H1 (cell line): ENCODE measurements around the gene UBAC1. TPM values are rescaled to one million over a fixed set of nuclear protein-coding genes. Genes with fewer than 3 reads are reported as not detected.

ENCODE experiments used
- CTCF ChIA-PET: fragments of 300-600 bp; sonication (Branson Sonifier 250); formaldehyde crosslinking; loops from one replicate; lab custom pipeline; 2021; ENCODE audit not compliant: partially characterized antibody; lab: Charles Lee
- POLR2A ChIA-PET: fragments of 300-600 bp; sonication (Branson Sonifier 250); formaldehyde crosslinking; loops from one replicate; lab custom pipeline; 2021; ENCODE audit warnings: inconsistent platforms; ENCODE audit not compliant: partially characterized antibody; lab: Charles Lee
- DNase-seq, 2 experiments: peaks; one replicate each; pipeline versions ENCODE4 v3.0.0 to v3.0.0-alpha.2; 2010 to 2022; ENCODE audit warnings: low spot score in 2 of 2, low read depth in 1 of 2, mixed read lengths in 1 of 2
- FAIRE-seq: peaks from 2 replicates; lab custom pipeline; 2011; peaks lifted over from hg19 to GRCh38; lab: Jason Lieb, UNC
- H2AFZ ChIP-seq: 2 replicates; pipeline ENCODE4 v1.8.1; 2012; ENCODE audit warnings: low read length, inconsistent platforms
- H2AK5ac ChIP-seq: 2 replicates; pipeline ENCODE4 v1.6.1; 2013; ENCODE audit warnings: low read depth, low read length
- H2BK120ac ChIP-seq: replicated peaks from 2 replicates; pipeline ENCODE3; 2013; ENCODE audit warnings: low read depth, low read length, inconsistent platforms
- H2BK12ac ChIP-seq: 2 replicates; pipeline ENCODE4 v1.6.1; 2013; ENCODE audit warnings: low read depth, low read length
- H2BK15ac ChIP-seq: 2 replicates; pipeline ENCODE4 v1.6.1; 2013; ENCODE audit warnings: low read length
- H2BK20ac ChIP-seq: 2 replicates; pipeline ENCODE4 v1.6.1; 2013; ENCODE audit warnings: low read length
- H2BK5ac ChIP-seq: 2 replicates; pipeline ENCODE4 v1.6.1; 2013; ENCODE audit warnings: low read depth, low read length
- H3K14ac ChIP-seq: 2 replicates; pipeline ENCODE4 v1.6.1; 2013; ENCODE audit warnings: inconsistent platforms; ENCODE audit not compliant: insufficient read length
- H3K18ac ChIP-seq: 2 replicates; pipeline ENCODE4 v1.6.1; 2013; ENCODE audit warnings: low read length; ENCODE audit errors: extremely low read depth
- H3K23ac ChIP-seq: 2 replicates; pipeline ENCODE4 v1.6.1; 2013; ENCODE audit warnings: inconsistent platforms; ENCODE audit not compliant: insufficient read length
- H3K23me2 ChIP-seq: 2 replicates; pipeline ENCODE4 v1.6.1; 2013; ENCODE audit warnings: low read depth, low read length
- H3K27ac ChIP-seq: 2 replicates; pipeline ENCODE4 v1.6.1; 2011; ENCODE audit warnings: low read depth, low read length, inconsistent platforms
- H3K27me3 ChIP-seq, 4 experiments: replicated peaks in 1 of 4; 1 replicate in 1 of 4; 2 replicates in 3 of 4; pipeline versions ENCODE4 v1.6.1 to v1.8.1; 2011 to 2013; ENCODE audit warnings: low read length in 3 of 4, mild to moderate bottlenecking in 3 of 4, inconsistent platforms in 2 of 4, mixed read lengths in 2 of 4, moderate library complexity in 1 of 4; ENCODE audit not compliant: control insufficient read depth in 3 of 4, insufficient read depth in 3 of 4; ENCODE audit errors: extremely low read depth in 1 of 4
- H3K36me3 ChIP-seq, 4 experiments: 2 replicates each; pipeline versions ENCODE4 v1.6.1 to v1.8.1; 2011 to 2013; ENCODE audit warnings: mild to moderate bottlenecking in 4 of 4, low read length in 3 of 4, moderate library complexity in 2 of 4, control low read depth in 1 of 4, inconsistent platforms in 1 of 4; ENCODE audit not compliant: insufficient read depth in 4 of 4, control insufficient read depth in 2 of 4
- H3K4ac ChIP-seq: replicated peaks from 2 replicates; pipeline ENCODE3; 2013; ENCODE audit warnings: low read length, low read depth, mixed read lengths, inconsistent platforms; ENCODE audit not compliant: insufficient read length
- H3K4me1 ChIP-seq, 4 experiments: replicated peaks in 1 of 4; 1 replicate in 1 of 4; 2 replicates in 3 of 4; pipeline versions ENCODE4 v1.6.1 to v1.8.1; 2011 to 2013; ENCODE audit warnings: low read length in 3 of 4, inconsistent platforms in 2 of 4, mixed read lengths in 1 of 4; ENCODE audit not compliant: insufficient read depth in 4 of 4, control insufficient read depth in 3 of 4
- H3K4me2 ChIP-seq, 2 experiments: 2 replicates each; pipeline versions ENCODE4 v1.6.1 to v1.8.1; 2011 to 2013; ENCODE audit warnings: low read depth in 2 of 2, low read length in 2 of 2, control low read depth in 1 of 2, inconsistent platforms in 1 of 2, mild to moderate bottlenecking in 1 of 2; ENCODE audit not compliant: insufficient read depth in 1 of 2
- H3K4me3 ChIP-seq, 4 experiments: fragments of 200-600, 300-600 bp in 1 of 4; sonication (generic), shearing (Covaris generic), sonication (Bioruptor Twin) in 1 of 4; 2 replicates each; pipeline versions ENCODE4 v1.5.1 to v1.8.1; 2011 to 2016; ENCODE audit warnings: low read length in 4 of 4, low read depth in 3 of 4, control low read depth in 2 of 4, inconsistent platforms in 2 of 4, mild to moderate bottlenecking in 2 of 4, mixed read lengths in 1 of 4, moderate library complexity in 1 of 4; ENCODE audit not compliant: insufficient read depth in 2 of 4; ENCODE audit errors: extremely low read depth in 1 of 4
- H3K56ac ChIP-seq: replicated peaks from 2 replicates; pipeline ENCODE3; 2013; ENCODE audit warnings: low read depth, mild to moderate bottlenecking, mixed read lengths, low read length, inconsistent platforms; ENCODE audit not compliant: insufficient read length
- H3K79me1 ChIP-seq: 2 replicates; pipeline ENCODE4 v1.6.1; 2013; ENCODE audit warnings: low read depth, low read length, control low read depth
- H3K79me2 ChIP-seq, 2 experiments: 2 replicates each; pipeline versions ENCODE4 v1.6.1 to v1.8.1; 2012 to 2013; ENCODE audit warnings: low read length in 2 of 2, mild to moderate bottlenecking in 2 of 2, inconsistent platforms in 1 of 2; ENCODE audit not compliant: insufficient read depth in 2 of 2, control insufficient read depth in 1 of 2
- H3K9ac ChIP-seq, 4 experiments: replicated peaks in 1 of 4; 1 replicate in 1 of 4; 2 replicates in 3 of 4; pipeline versions ENCODE4 v1.6.1 to v1.8.1; 2011 to 2013; ENCODE audit warnings: low read depth in 3 of 4, low read length in 3 of 4, control low read depth in 2 of 4, mild to moderate bottlenecking in 2 of 4, moderate library complexity in 2 of 4, inconsistent platforms in 1 of 4; ENCODE audit errors: extremely low read depth in 1 of 4
- H3K9me3 ChIP-seq, 2 experiments: 2 replicates each; pipeline versions ENCODE4 v1.6.1 to v1.8.1; 2012 to 2013; ENCODE audit warnings: mild to moderate bottlenecking in 2 of 2, moderate library complexity in 2 of 2, control low read depth in 1 of 2, inconsistent platforms in 1 of 2, low read depth in 1 of 2, low read length in 1 of 2, mixed read lengths in 1 of 2; ENCODE audit not compliant: insufficient read depth in 2 of 2
- H4K20me1 ChIP-seq, 2 experiments: replicated peaks in 1 of 2; 2 replicates each; pipeline versions ENCODE3 to v1.8.1; 2011 to 2013; ENCODE audit warnings: inconsistent platforms in 2 of 2, low read length in 2 of 2, mild to moderate bottlenecking in 1 of 2; ENCODE audit not compliant: insufficient read depth in 2 of 2, control insufficient read depth in 1 of 2
- H4K5ac ChIP-seq: 2 replicates; pipeline ENCODE4 v1.6.1; 2013; ENCODE audit warnings: low read length, low read depth, mixed read lengths, inconsistent platforms; ENCODE audit not compliant: insufficient read length
- H4K8ac ChIP-seq: 2 replicates; pipeline ENCODE4 v1.8.0; 2013; ENCODE audit warnings: mild to moderate bottlenecking, moderate library complexity, low read length, inconsistent platforms; ENCODE audit not compliant: insufficient read depth; ENCODE audit errors: extremely low read depth
- H4K91ac ChIP-seq: replicated peaks from 2 replicates; pipeline ENCODE3; 2013; ENCODE audit warnings: low read length, mixed read lengths, inconsistent platforms; ENCODE audit not compliant: insufficient read length
- CHD1 ChIP-seq: IDR thresholded peaks from 2 replicates; pipeline ENCODE4 v1.6.1; 2012; ENCODE audit warnings: low read depth, low read length, improper control_type of control experiment
- CTBP2 ChIP-seq: IDR thresholded peaks from 2 replicates; pipeline ENCODE4 v1.7.0; 2011; ENCODE audit warnings: borderline replicate concordance, mild to moderate bottlenecking, moderate library complexity, mixed read lengths, low read length; ENCODE audit not compliant: insufficient read depth, insufficient read length
- E2F6 ChIP-seq: IDR thresholded peaks from 2 replicates; pipeline ENCODE4 v1.6.1; 2012; ENCODE audit warnings: inconsistent platforms
- FOSL1 ChIP-seq: IDR thresholded peaks from 2 replicates; pipeline ENCODE4 v1.6.1; 2011; ENCODE audit warnings: mild to moderate bottlenecking, low read depth, low read length, moderate library complexity; ENCODE audit not compliant: insufficient read depth
- KDM4A ChIP-seq: IDR thresholded peaks from one replicate; pipeline ENCODE4 v1.7.1; 2012; ENCODE audit warnings: low read depth, mild to moderate bottlenecking, moderate library complexity, low read length, inconsistent platforms; ENCODE audit not compliant: severe bottlenecking
- RAD21 ChIP-seq, 2 experiments: IDR thresholded peaks in 1 of 2; conservative IDR thresholded peaks in 1 of 2; 2 replicates each; pipeline ENCODE4 v1.6.1; 2011; ENCODE audit warnings: low read depth in 2 of 2, low read length in 2 of 2, improper control_type of control experiment in 1 of 2, inconsistent platforms in 1 of 2, mild to moderate bottlenecking in 1 of 2, moderate library complexity in 1 of 2
- RBBP5 ChIP-seq: IDR thresholded peaks from 2 replicates; pipeline ENCODE4 v1.7.1; 2012; ENCODE audit warnings: low read depth, mild to moderate bottlenecking, inconsistent platforms, low read length, moderate library complexity, borderline replicate concordance
- RNF2 ChIP-seq: fragments of 200-900, 300-1000 bp; sonication (generic); IDR thresholded peaks from 2 replicates; pipeline ENCODE4 v1.7.1; 2016; ENCODE audit warnings: borderline replicate concordance, low read depth, mild to moderate bottlenecking, antibody characterized with exemption, low read length; ENCODE audit not compliant: poor library complexity, severe bottlenecking; ENCODE audit errors: missing control alignments
- WGBS, 2 experiments: shearing (Covaris generic) in 1 of 2; methylation state at CpG; one replicate each; pipeline versions ENCODE4 v1.1.6 to v1.1.7; 2013 to 2015; ENCODE audit warnings: low lambda C conversion rate in 2 of 2, mixed read lengths in 2 of 2, inconsistent platforms in 1 of 2, low coverage in 1 of 2, missing lambda C conversion rate in 1 of 2; ENCODE audit not compliant: insufficient replicate concordance in 2 of 2, insufficient coverage in 1 of 2, insufficient read length in 1 of 2; ENCODE audit errors: extremely low coverage in 1 of 2, missing lambda C conversion rate in 1 of 2; 5-methylcytosine and 5-hydroxymethylcytosine counted together
- polyA plus RNA-seq, 7 experiments: library from polyadenylated mRNA; depleted of rRNA in 3 of 7; stranded (reverse) in 5 of 7; unstranded in 2 of 7; fragments of >200 nt in 5 of 7; fragments of 200-250 nt in 2 of 7; gene quantifications; 1 replicate in 5 of 7; 2 replicates in 1 of 7; 4 replicates in 1 of 7; pipeline versions ENCODE4 v1.2.1 to v1.2.3, GENCODE V29; 2011 to 2013; ENCODE audit warnings: missing spikeins in 2 of 7, mixed read lengths in 2 of 7
- total RNA-seq: library from RNA; stranded (reverse); fragmentation: NEBNext Ultra II Directional; extraction: Animal tissue kit (Norgen Biotek cat#: 25700); gene quantifications from 2 replicates; pipeline ENCODE4 v1.2.1, GENCODE V29; 2021

UBAC1 gene
- total and polyA plus RNA-seq, 2 of the 8 experiments (the other 6 are each of a cell fraction or from before 2014, with no cell fraction given) = 59.3 to 85.2 TPM

- Histone ChIP-seq H3K23ac (no peak overlapping the region), H4K20me1 (peaks cover 14 to 29% of the 10 kb centered on the region in 2 experiments), H2BK15ac (no peak overlapping the region), H3K9me3 (no peaks in the 10 kb centered on the region; a peak in 1 of 4 replicates), H2BK120ac (no peak overlapping the region), H2BK12ac (no peak overlapping the region), H3K56ac (peak overlapping the region; percentile 21), H3K79me2 (peaks cover 45 to 62% of the 10 kb centered on the region in 2 experiments), H4K5ac (no peak overlapping the region), H3K9ac (peak overlapping the region; percentile 59 to 88 (median 74)), H3K36me3 (peaks cover 0 to 12% (median 1%) of the 10 kb centered on the region in 4 experiments; a peak in 3 of 8 replicates), H3K23me2 (peaks cover 3% of the 10 kb centered on the region), H3K27ac (no peak overlapping the region), H2AK5ac (no peak overlapping the region), H4K91ac (no peak overlapping the region), H3K27me3 (peaks cover 0 to 4% (median 1%) of the 10 kb centered on the region in 4 experiments; a peak in 3 of 7 replicates), H3K79me1 (peaks cover 16% of the 10 kb centered on the region), H4K8ac (peak overlapping the region; percentile 89; the same call in 1 of the 2 replicates), H2BK5ac (no peak overlapping the region), H3K4me2 (peak overlapping the region; percentile 79 to 84), H3K18ac (peak overlapping the region; percentile 71), H3K4me3 (peak overlapping the region; percentile 68 to 93 (median 80)), H3K4ac (no peak overlapping the region), H3K14ac (no peak overlapping the region), H2AFZ (no peak overlapping the region), H2BK20ac (no peak overlapping the region), H3K4me1 (peaks cover 13 to 15% (median 14%) of the 10 kb centered on the region in 4 experiments)
- ChIA-PET CTCF (interaction anchor here (0.6 kb wide), 1 partner anchor 29 kb away, joined by 3 read pairs; no protein-coding TSS in a partner anchor), POLR2A (interaction anchor here (0.8 to 1.4 kb wide), 8 partner anchors 15 to 61 kb away, joined by 3 to 5 read pairs (median 3); no protein-coding TSS in a partner anchor)
- DNase-seq (peak in 1 of 2 experiments; percentile 57), FAIRE-seq (no peak)
- WGBS, 2 experiments = 2% methylated on average over 28 of the region's 70 CpGs; no CpG with 5 or more reads in 1 of the 2 experiments
- peak; percentile 39 for TF ChIP-seq KDM4A
- no peak for TF ChIP-seq RNF2
- no peak for TF ChIP-seq CTBP2
- peak; percentile 54; the same call in 1 of the 2 replicates for TF ChIP-seq RBBP5
- TF ChIP-seq E2F6 = no peak
- no peak for TF ChIP-seq FOSL1
- no peak for TF ChIP-seq RAD21 (IDR thresholded peaks at IDR 0.05 in 1 of 2, conservative IDR thresholded peaks at IDR 0.05 in 1 of 2; ENCODE audit: low read depth in 2 of 2, low read length in 2 of 2)
- no peak for TF ChIP-seq CHD1
These were observed 54.7 kb downstream of the UBAC1 start for GRCh38 chr9:135906291-135907005.
